NB4 (cell line): Measurements from ENCODE around the gene NT5DC3.

Experiments used
- CTCF ChIP-seq: IDR thresholded peaks from one replicate; pipeline ENCODE4 v1.5.1; 2012; ENCODE audit warnings: low read depth, low read length
- POLR2A ChIP-seq: IDR thresholded peaks from 2 replicates; pipeline ENCODE4 v1.6.1; 2011; ENCODE audit warnings: mild to moderate bottlenecking; ENCODE audit not compliant: insufficient read length; ENCODE audit errors: extremely low read depth

DNA sequence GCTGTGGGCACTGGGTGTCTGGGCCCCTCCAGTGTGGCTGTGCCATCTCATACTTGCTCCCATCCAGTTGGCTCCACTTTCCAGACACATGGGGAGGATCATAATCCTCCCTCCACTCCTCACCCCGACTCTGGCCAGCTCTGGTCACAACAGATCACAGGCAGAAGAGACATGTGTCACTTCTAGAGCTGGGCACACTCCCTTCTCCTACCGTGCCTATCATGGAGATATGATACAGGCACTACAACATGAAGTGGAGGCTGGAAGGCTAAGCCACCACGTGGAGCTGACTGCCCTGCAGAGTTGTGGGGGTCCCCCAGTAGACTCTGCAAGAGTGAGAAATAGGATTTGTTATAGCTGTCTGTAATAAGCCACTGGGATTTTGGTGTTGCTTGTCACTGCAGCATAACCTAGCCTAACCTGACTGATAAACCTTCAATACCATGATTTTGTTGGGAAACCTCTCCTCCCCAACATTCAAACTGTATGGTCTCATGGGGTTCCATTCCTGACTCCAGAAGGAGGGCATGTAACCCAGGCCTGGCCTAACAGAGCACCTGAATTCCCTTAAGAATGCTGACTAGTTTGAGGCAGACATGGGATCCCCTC, 20.0 kb downstream of the NT5DC3 start:
- no peak for TF ChIP-seq CTCF
- TF ChIP-seq POLR2A: no peak
